Coronary artery (tissue), 2 donors: ENCODE results near the gene CYP4F22.
"Not testable (repeated sequence)": the region's sequence is repeated elsewhere in the genome, so short reads cannot be mapped to it uniquely, and the experiment has no call there.

Source experiments
- DNase-seq: peaks from one replicate; pipeline ENCODE4 v3.0.0-alpha.2; 2017; ENCODE audit warnings: low spot score
- H3K27ac ChIP-seq, 2 donors: fragments of 200-600 bp; sonication (generic); one replicate each; pipeline ENCODE4 v1.5.1; 2016 to 2019
- H3K4me3 ChIP-seq: fragments of 200-600 bp; sonication (generic); 2 replicates; pipeline ENCODE4 v1.5.1; 2016; ENCODE audit warnings: mild to moderate bottlenecking, moderate library complexity
- CTCF ChIP-seq: fragments of 200-600 bp; sonication (generic); IDR thresholded peaks from one replicate; pipeline ENCODE4 v1.5.1; 2019; ENCODE audit warnings: antibody characterized with exemption

CYP4F22 gene

GRCh38 chr19:15468675-15469512, 39.4 kb upstream of the CYP4F22 start:
- Histone ChIP-seq H3K4me3 (peak overlapping the region; percentile 64), H3K27ac (no peak overlapping the region)
- no peak for DNase-seq
- no peak for TF ChIP-seq CTCF

- no peak for TF ChIP-seq CTCF
- no peak overlapping the region for H3K27ac ChIP-seq
- peak overlapping the region; percentile 64 for H3K4me3 ChIP-seq
- no peak for DNase-seq
Measured at GRCh38 chr19:15469513-15470297, 38.6 kb upstream of the CYP4F22 start.

- no peak for DNase-seq
- no peak for TF ChIP-seq CTCF
- no peak overlapping the region for H3K27ac ChIP-seq
- H3K4me3 ChIP-seq: no peak overlapping the region
Measured at GRCh38 chr19:15471639-15472101, 36.7 kb upstream of the CYP4F22 start.

GRCh38 chr19:15473821-15474220, 34.5 kb upstream of the CYP4F22 start:
- H3K27ac ChIP-seq, H3K4me3 ChIP-seq, DNase-seq: not testable (repeated sequence)

- no peak for TF ChIP-seq CTCF
Measured at GRCh38 chr19:15475169-15475568, 33.2 kb upstream of the CYP4F22 start.

GRCh38 chr19:15475611-15476010, 32.7 kb upstream of the CYP4F22 start:
- Histone ChIP-seq H3K27ac (no peak overlapping the region), H3K4me3 (no peak overlapping the region)
- no peak for TF ChIP-seq CTCF
- DNase-seq: no peak

More at GRCh38 chr19:15475169-15475568, 33.2 kb upstream of the CYP4F22 start:
- DNase-seq: no peak
- Histone ChIP-seq H3K27ac (no peak overlapping the region), H3K4me3 (no peak overlapping the region)

GRCh38 chr19:15476325-15476724, 32.0 kb upstream of the CYP4F22 start:
- no peak for TF ChIP-seq CTCF
- no peak for DNase-seq
- no peak overlapping the region for H3K4me3 ChIP-seq

More at GRCh38 chr19:15476325-15476724, 32.0 kb upstream of the CYP4F22 start:
- no peak overlapping the region for H3K27ac ChIP-seq
